CD14-positive monocyte (primary cell): ENCODE results near the gene ADGRF3. TPM values are rescaled to one million over a fixed set of nuclear protein-coding genes. Genes with fewer than 3 reads are reported as not detected.

Experiments
- DNase-seq, 3 donors: peaks; one replicate each; pipeline ENCODE4 v3.0.0-alpha.2; 2011 to 2022
- H2AFZ ChIP-seq: 2 replicates; pipeline ENCODE4 v1.6.0; 2012; ENCODE audit warnings: mild to moderate bottlenecking, low read depth, low read length, inconsistent platforms; ENCODE audit not compliant: insufficient read depth, poor library complexity, severe bottlenecking
- H3K27ac ChIP-seq, 2 donors: 1 replicate in 1 of 2; 2 replicates in 1 of 2; pipeline ENCODE4 v1.5.1; 2012 to 2013; ENCODE audit warnings: low read length in 2 of 2, control low read depth in 1 of 2, inconsistent platforms in 1 of 2, low read depth in 1 of 2, mild to moderate bottlenecking in 1 of 2
- H3K27me3 ChIP-seq, 2 donors: one replicate each; pipeline versions ENCODE4 v1.6.0 to v1.6.1; 2011 to 2013; ENCODE audit warnings: low read length in 2 of 2; ENCODE audit not compliant: control insufficient read depth in 2 of 2, insufficient read depth in 2 of 2
- H3K36me3 ChIP-seq, 2 donors: replicated peaks in 1 of 2; 1 replicate in 1 of 2; 2 replicates in 1 of 2; pipeline versions ENCODE4 v1.5.1 to v1.6.1; 2012 to 2013; ENCODE audit warnings: low read length in 2 of 2, control low read depth in 1 of 2, inconsistent platforms in 1 of 2, mild to moderate bottlenecking in 1 of 2; ENCODE audit not compliant: insufficient read depth in 2 of 2, control insufficient read depth in 1 of 2
- H3K4me1 ChIP-seq, 2 donors: 1 replicate in 1 of 2; 2 replicates in 1 of 2; pipeline versions ENCODE4 v1.5.1 to v1.6.1; 2012 to 2013; ENCODE audit warnings: low read length in 2 of 2, control low read depth in 1 of 2, inconsistent platforms in 1 of 2, mild to moderate bottlenecking in 1 of 2, moderate library complexity in 1 of 2; ENCODE audit not compliant: insufficient read depth in 2 of 2, control insufficient read depth in 1 of 2
- H3K4me2 ChIP-seq: replicated peaks from 2 replicates; pipeline ENCODE3; 2012; ENCODE audit warnings: low read length, moderate library complexity, mild to moderate bottlenecking; ENCODE audit not compliant: poor library complexity, severe bottlenecking; ENCODE audit errors: extremely low read depth
- H3K4me3 ChIP-seq, 3 experiments: fragments of 200-600 bp in 1 of 3; sonication (generic) in 1 of 3; replicated peaks in 1 of 3; 1 replicate in 2 of 3; 2 replicates in 1 of 3; pipeline ENCODE4 v1.5.1; 2011 to 2013; ENCODE audit warnings: low read length in 3 of 3, mild to moderate bottlenecking in 3 of 3, control low read depth in 2 of 3, low read depth in 2 of 3, inconsistent platforms in 1 of 3, moderate library complexity in 1 of 3
- H3K79me2 ChIP-seq: 2 replicates; pipeline ENCODE4 v1.6.0; 2012; ENCODE audit warnings: mild to moderate bottlenecking, control low read depth, inconsistent platforms, low read length, moderate library complexity; ENCODE audit not compliant: insufficient read depth
- H3K9ac ChIP-seq: 2 replicates; pipeline ENCODE4 v1.6.0; 2017; ENCODE audit warnings: low read length, mild to moderate bottlenecking; ENCODE audit not compliant: insufficient read depth, poor library complexity, severe bottlenecking
- H3K9me3 ChIP-seq, 2 donors: replicated peaks in 1 of 2; 1 replicate in 1 of 2; 2 replicates in 1 of 2; pipeline versions ENCODE4 v1.5.1 to v1.6.1; 2012 to 2013; ENCODE audit warnings: low read length in 2 of 2, control low read depth in 1 of 2; ENCODE audit not compliant: control insufficient read depth in 1 of 2, insufficient read depth in 1 of 2
- H4K20me1 ChIP-seq: 2 replicates; pipeline ENCODE4 v1.6.0; 2012; ENCODE audit warnings: mild to moderate bottlenecking, low read length, control low read depth, moderate library complexity; ENCODE audit not compliant: insufficient read depth
- H3K27ac Mint-ChIP-seq, 7 donors: one replicate each; pipeline ENCODE4 v1.8.0; 2020; ENCODE audit warnings: mild to moderate bottlenecking in 7 of 7, mixed read lengths in 7 of 7, moderate library complexity in 6 of 7, inconsistent platforms in 2 of 7
- H3K27me3 Mint-ChIP-seq, 3 donors: one replicate each; pipeline ENCODE4 v1.8.0; 2021 to 2022; ENCODE audit warnings: low read depth in 3 of 3, mild to moderate bottlenecking in 3 of 3, mixed read lengths in 3 of 3, moderate library complexity in 3 of 3, inconsistent platforms in 1 of 3
- H3K36me3 Mint-ChIP-seq, 2 donors: one replicate each; pipeline ENCODE4 v1.8.0; 2020; ENCODE audit warnings: mixed read lengths in 2 of 2, inconsistent platforms in 1 of 2, mild to moderate bottlenecking in 1 of 2
- H3K4me1 Mint-ChIP-seq: one replicate; pipeline ENCODE4 v1.8.0; 2020; ENCODE audit warnings: mild to moderate bottlenecking, mixed read lengths
- H3K4me3 Mint-ChIP-seq, 2 donors: one replicate each; pipeline ENCODE4 v1.8.0; 2020; ENCODE audit warnings: mild to moderate bottlenecking in 2 of 2, mixed read lengths in 2 of 2, moderate library complexity in 1 of 2
- H3K9me3 Mint-ChIP-seq, 7 donors: one replicate each; pipeline ENCODE4 v1.8.0; 2020 to 2022; ENCODE audit warnings: mixed read lengths in 7 of 7, mild to moderate bottlenecking in 6 of 7, moderate library complexity in 6 of 7, inconsistent platforms in 2 of 7
- CTCF ChIP-seq: fragments of 200-600 bp; IDR thresholded peaks from one replicate; pipeline ENCODE4 v1.8.0; 2022; ENCODE audit warnings: antibody characterized with exemption, mild to moderate bottlenecking
- WGBS: methylation state at CpG from one replicate; pipeline ENCODE4 v1.1.5; 2013; ENCODE audit warnings: missing lambda C conversion rate; ENCODE audit not compliant: insufficient coverage; 5-methylcytosine and 5-hydroxymethylcytosine counted together
- intact Hi-C, 2 donors: fragments of 100-400 bp; cut with micrococcal nuclease; formaldehyde crosslinking; loops; one replicate each; pipeline versions ENCODE4 v1.15.0 to v1.15.1; 2023
- polyA plus RNA-seq, 3 donors: library from polyadenylated mRNA; depleted of rRNA in 1 of 3; unstranded in 2 of 3; stranded (reverse) in 1 of 3; fragments of 300-500 nt in 2 of 3; fragments of >200 nt in 1 of 3; fragmentation: Illumina TruSeq in 2 of 3; gene quantifications; 1 replicate in 2 of 3; 2 replicates in 1 of 3; pipeline ENCODE4 v1.2.3, GENCODE V29; 2012 to 2021

ADGRF3 gene
- polyA plus RNA-seq, 3 donors: 0.33 TPM; not detected in 2

GRCh38 chr2:26302846-26303245, 43.7 kb downstream of the ADGRF3 start:
- Mint-ChIP-seq H3K9me3 (peaks cover 0 to 2% (median 0%) of the 10 kb centered on the region in 7 donors), H3K27me3 (peaks cover 0 to 2% (median 0%) of the 10 kb centered on the region in 3 donors), H3K36me3 (peaks cover 0 to 6% of the 10 kb centered on the region in 2 donors), H3K27ac (peak overlapping the region in 1 of 7 donors; percentile 40), H3K4me3 (no peak overlapping the region), H3K4me1 (peaks cover 11% of the 10 kb centered on the region)
- Histone ChIP-seq H3K36me3 (no peaks in the 10 kb centered on the region), H3K9me3 (no peaks in the 10 kb centered on the region), H3K27me3 (no peaks in the 10 kb centered on the region), H4K20me1 (no peaks in the 10 kb centered on the region), H2AFZ (no peak overlapping the region), H3K27ac (no peak overlapping the region), H3K79me2 (no peaks in the 10 kb centered on the region), H3K9ac (no peak overlapping the region), H3K4me1 (peaks cover 13 to 15% of the 10 kb centered on the region in 2 donors), H3K4me3 (no peak overlapping the region), H3K4me2 (no peak overlapping the region)
- intact Hi-C loops: no loop called here
- no peak for TF ChIP-seq CTCF
- 95% methylated on average over 4 of the region's 6 CpGs for WGBS
- DNase-seq: no peak

- intact Hi-C loops: no loop called here
- peak overlapping the region; percentile 71 to 81 (median 77) for H3K4me3 ChIP-seq
- no peak overlapping the region for H3K9ac ChIP-seq
- peak in 2 of 3 donors; percentile 15 to 36 for DNase-seq
- H3K27ac Mint-ChIP-seq: no peak overlapping the region
- peak overlapping the region; percentile 98 for H2AFZ ChIP-seq
- H3K9me3 Mint-ChIP-seq: peaks cover 0 to 2% (median 0%) of the 10 kb centered on the region in 7 donors
- H3K4me1 ChIP-seq: peaks cover 13 to 16% of the 10 kb centered on the region in 2 donors
- no peak for TF ChIP-seq CTCF
- H4K20me1 ChIP-seq: no peaks in the 10 kb centered on the region
- H3K79me2 ChIP-seq: no peaks in the 10 kb centered on the region
- H3K9me3 ChIP-seq: no peaks in the 10 kb centered on the region
- no peaks in the 10 kb centered on the region for H3K27me3 ChIP-seq
- peaks cover 0 to 6% of the 10 kb centered on the region in 2 donors for H3K36me3 Mint-ChIP-seq
- H3K4me2 ChIP-seq: peak overlapping the region; percentile 87
- H3K27ac ChIP-seq: peak overlapping the region in 1 of 2 donors; percentile 92
- H3K4me1 Mint-ChIP-seq: peaks cover 11% of the 10 kb centered on the region
- H3K36me3 ChIP-seq: no peaks in the 10 kb centered on the region
- no peak overlapping the region for H3K4me3 Mint-ChIP-seq
- 48% methylated on average over 17 of the region's 22 CpGs for WGBS
- peaks cover 0 to 2% (median 0%) of the 10 kb centered on the region in 3 donors for H3K27me3 Mint-ChIP-seq
Measured at GRCh38 chr2:26300234-26300925, 46.2 kb downstream of the ADGRF3 start.
